Measurements from ENCODE around the gene STK25.

Gene STK25

DNA sequence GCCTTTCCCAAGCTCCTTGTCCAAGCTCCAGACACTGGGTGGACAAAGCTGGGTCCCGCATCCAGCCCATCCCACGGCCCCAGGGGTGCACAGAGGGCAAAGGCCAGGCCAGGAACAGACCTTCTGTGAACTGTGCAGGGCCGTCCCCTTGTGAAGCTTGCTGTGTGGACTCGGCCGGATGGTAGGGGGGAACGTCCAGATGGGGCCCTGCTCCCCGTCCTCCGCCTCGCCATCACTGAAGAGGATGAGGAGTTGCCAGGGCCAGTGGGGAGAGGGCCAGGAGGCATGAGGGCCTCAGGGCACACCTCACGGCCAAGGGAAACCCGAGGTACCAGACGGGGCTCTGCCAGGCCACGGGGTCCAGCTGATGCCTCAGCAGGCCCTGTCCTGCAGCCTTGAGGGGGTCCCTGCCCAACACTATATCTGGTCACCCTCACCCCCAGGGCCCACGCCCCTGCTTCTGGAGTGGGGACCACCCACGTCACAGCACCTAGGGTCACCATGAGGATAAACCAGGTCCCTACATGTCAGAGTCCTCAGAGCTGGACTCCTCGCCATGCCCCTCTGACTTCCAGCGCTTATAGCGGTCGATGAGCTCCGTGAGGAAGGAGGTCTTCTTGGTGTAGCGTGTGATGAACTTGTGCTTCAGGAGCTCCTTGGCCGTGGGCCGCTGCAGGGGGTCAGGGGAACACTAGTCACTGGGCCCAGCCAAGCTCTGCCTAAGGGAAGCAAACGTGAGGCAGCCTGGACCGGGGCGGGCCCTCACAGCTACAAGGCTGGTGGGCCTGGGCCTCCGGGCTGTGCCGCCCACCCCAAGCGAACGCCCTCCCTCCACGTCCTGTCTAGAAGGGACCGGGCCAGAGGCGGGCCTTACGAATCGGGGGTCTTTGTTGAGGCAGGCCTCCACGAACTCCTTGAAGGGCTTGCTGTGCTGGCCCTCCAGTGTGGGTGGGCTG, 10.0 kb downstream of the STK25 start:
- in situ Hi-C loops (cut with HindIII; ENCODE audit: low pct_ligation_motif_present, low pct_unique_long_range_greater_than_20kb, low sequenced_read_pairs): no loop called here
- no peak for DNase-seq

DNA sequence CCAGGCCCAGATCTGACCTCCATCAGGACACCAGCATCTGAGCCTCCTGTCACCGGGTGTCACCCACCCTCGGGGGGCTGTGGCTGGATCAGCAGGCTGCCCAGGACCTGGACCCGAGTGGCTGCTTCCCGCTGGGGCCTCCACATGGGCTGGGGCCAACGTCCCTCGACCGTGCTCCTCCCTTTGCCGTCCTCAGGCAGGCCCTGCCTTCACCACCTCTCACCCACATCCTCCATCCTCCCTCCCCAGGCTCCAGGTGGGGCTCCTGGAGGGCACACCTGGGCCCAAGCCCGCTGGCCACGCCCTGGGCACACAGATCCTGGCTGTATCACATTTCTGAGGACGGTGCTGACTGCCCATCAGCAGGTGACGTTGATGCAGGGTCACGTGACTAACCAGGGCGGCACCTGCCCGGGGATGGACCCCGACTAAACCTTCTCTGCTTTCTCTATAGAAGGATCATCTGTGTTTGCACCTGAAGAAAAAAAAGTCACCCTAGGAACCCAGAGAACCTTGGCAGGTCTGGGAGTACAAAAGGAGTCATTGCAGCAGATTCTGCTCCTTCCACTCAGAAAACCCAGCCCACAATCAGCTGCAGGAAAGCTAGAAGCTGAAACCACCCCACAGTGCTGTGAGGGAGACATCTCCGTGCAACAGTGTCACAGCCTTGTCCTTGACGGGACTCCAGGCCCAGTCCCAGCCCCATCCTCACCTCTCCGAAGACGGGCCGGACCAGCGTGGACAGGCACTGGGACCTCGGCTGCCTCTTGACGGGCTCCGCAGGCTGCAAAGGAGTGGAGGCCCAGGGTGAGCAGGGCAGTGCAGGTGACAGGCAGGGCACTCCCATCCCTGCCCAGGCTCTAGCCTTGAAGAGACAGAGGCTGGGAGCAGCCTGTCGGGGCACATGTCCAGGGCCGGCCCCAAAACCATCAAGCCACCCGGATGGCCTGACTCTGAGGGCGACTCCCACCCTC, 11.2 kb downstream of the STK25 start:
- no peak for DNase-seq
- in situ Hi-C loops (cut with HindIII; ENCODE audit: low pct_ligation_motif_present, low pct_unique_long_range_greater_than_20kb, low sequenced_read_pairs): no loop called here

DNA sequence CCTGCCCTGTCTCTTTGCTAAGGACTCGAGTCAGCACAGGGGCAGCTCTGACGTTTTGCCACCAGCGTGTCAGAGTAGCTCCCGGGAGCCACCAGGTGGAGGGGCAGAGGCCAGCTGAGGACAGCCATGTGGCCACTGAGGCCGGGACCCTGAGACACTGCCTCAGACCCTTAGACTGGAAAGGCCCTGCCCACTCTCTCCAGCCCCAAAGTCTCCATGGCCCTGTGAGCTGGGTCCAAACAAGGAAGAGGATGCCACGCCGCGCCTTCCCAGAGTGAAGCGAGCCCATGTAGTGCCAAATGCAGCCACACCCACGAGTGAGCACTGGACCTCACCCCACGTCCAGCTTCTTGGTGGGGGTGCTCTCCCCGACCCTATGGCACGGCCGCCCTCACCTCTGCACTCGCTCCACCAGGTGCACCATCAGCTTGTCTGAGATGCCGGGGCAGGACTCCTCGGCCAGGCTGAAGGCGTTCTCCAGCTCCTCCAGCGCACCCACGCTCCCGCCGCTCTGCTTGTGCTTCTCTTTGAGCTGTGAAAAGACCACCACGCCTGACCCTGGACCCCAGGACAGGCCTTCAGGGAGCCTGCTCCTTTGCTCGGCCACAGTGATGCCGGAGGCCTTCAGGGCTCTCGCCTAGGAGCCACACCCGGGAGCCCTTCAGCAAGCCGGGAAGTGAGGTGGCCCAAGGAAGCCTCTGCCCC, 12.2 kb downstream of the STK25 start:
- in situ Hi-C loops (cut with HindIII; ENCODE audit: low pct_ligation_motif_present, low pct_unique_long_range_greater_than_20kb, low sequenced_read_pairs): no loop called here
- DNase-seq: no peak

DNA sequence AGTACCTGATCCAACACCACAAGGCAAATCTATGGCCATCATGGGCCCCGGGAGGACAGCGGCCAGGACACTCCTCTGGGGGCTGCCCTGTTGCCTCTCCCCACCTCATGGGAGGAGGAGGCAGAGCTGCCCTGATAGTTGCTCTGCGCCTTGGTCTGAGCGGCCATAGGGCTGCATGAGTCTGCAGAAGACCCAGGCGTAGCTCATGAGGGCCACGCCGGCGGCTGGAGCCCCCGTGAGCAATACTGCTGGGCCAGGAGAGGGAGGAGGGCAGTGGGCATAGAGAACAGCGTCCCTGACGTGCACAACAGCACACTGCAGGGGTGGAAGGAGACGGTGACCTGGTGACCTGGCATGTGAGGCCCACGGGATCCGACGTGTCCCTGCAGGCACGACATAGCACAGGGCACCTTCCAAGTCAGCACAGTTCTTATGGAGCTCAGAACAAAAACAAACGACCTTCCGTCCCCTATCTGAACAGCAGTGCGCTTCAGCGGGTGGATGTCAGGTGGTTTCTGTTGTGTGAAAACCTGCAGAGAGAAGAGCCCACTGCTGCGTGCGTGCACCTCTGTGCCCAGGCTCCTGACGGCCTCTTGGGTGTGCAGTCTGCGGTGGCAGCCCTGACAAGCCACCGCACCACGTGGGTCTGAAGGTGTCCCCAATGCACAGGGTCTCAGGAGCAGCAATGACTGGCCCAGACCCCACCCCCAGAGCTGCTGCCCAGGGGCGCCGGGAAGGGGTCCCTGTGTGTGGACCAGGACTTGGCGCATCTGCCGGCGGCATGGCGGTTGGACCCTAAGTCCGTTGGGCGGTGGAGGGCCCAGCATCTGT, 13.0 kb downstream of the STK25 start:
- no peak for DNase-seq
- in situ Hi-C loops (cut with HindIII; ENCODE audit: low pct_ligation_motif_present, low pct_unique_long_range_greater_than_20kb, low sequenced_read_pairs): no loop called here

DNA sequence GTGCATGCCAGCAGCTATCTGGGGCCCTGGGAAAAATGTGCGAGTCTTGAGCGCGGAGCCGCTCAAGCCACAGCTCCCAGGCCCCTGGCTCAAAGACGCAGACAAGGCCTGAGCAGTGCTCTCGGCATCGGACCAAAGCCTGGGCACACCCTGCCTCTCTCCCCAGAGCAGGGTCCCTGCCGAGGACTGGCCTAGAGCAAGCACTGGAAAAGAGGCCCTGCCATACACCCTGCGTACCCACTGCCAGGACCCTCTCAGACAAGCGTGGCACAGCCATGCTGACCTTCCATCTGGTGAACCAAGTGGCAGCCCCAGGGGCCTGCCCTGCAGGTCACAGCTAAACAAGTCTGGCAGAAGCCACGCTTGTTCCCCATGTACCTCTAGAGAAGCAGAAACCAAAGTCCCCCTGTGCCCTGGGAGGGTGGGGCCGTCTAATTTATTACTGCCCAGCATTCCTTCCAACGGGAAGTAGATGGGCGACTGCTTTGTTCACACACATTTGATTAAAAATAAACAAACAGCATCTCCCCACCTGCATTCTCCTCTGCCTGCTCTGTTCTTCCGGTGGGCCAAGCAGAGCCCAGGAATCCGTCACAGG, 14.0 kb downstream of the STK25 start:
- in situ Hi-C loops (cut with HindIII; ENCODE audit: low pct_ligation_motif_present, low pct_unique_long_range_greater_than_20kb, low sequenced_read_pairs): no loop called here
- no peak for DNase-seq

DNA sequence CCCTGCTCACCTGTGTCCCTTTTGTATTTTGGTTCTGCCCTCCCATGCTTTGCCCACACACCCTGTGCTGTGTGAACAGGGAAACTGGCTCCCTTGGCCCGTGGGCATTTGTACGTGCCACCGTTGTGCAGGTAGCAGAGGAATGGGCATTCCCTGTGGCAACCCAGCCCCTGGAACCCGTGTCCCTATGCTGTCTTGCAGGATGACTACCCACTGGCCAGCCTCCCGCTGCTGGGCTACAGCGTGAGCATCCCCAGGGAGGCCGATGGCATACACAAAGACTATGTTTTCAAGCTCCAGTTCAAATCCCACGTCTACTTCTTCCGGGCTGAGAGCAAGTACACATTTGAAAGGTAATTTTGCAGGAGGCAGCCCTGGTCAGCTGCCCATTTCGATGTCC, 15.3 kb downstream of the STK25 start:
- in situ Hi-C loops (cut with HindIII; ENCODE audit: low pct_ligation_motif_present, low pct_unique_long_range_greater_than_20kb, low sequenced_read_pairs): no loop called here
- DNase-seq: no peak

DNA sequence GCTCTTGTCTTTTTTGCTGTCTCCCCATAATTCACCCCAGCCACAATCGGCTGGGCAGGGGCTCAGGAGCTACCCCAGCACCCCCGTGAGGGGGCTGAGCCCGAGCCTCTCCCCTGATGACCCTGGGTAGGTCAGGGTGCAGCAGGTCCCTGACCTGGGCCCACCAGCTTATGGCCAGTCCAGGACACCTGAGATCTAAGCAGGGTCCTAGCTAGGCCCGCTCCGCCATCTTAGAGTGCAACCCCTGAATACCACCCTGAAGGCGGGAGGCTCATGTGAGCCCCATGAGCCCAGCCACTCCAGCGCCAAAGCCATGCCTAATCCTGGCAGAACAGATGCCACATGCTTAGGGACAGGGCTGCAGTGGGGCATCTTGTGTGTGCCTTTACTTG, 16.2 kb downstream of the STK25 start:
- in situ Hi-C loops (cut with HindIII; ENCODE audit: low pct_ligation_motif_present, low pct_unique_long_range_greater_than_20kb, low sequenced_read_pairs): no loop called here
- DNase-seq: no peak

DNA sequence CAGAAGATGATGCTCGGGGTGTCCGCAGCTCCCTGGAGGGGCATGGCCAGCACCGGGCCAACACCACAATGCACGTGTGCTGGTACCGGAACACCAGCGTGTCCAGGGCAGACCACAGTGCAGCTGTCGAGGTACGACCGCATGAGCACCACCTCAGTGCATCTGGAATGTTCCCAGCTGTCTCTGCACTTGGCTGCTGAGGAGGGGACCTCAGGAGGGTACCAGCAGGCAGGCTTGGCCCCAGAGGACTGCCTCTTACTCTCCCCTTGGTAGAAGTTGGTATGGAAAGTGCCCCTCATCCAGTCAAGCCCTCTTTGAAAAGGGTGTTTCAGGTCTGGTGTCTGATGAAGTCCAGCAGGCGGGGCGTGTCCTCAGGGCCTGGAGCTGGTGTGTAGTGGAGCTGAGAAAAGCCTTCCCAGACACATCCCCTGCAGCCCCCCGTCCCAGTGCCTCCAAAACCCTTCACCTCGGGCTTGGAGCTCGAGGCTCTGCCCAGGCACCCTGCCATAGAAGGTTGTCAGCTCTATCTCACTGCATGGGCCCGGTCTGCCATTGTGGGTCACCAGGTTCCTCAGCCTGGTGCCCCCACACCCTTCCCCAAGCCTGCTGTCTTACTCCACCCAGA, 16.7 kb downstream of the STK25 start:
- DNase-seq: no peak
- in situ Hi-C loops (cut with HindIII; ENCODE audit: low pct_ligation_motif_present, low pct_unique_long_range_greater_than_20kb, low sequenced_read_pairs): no loop called here

DNA sequence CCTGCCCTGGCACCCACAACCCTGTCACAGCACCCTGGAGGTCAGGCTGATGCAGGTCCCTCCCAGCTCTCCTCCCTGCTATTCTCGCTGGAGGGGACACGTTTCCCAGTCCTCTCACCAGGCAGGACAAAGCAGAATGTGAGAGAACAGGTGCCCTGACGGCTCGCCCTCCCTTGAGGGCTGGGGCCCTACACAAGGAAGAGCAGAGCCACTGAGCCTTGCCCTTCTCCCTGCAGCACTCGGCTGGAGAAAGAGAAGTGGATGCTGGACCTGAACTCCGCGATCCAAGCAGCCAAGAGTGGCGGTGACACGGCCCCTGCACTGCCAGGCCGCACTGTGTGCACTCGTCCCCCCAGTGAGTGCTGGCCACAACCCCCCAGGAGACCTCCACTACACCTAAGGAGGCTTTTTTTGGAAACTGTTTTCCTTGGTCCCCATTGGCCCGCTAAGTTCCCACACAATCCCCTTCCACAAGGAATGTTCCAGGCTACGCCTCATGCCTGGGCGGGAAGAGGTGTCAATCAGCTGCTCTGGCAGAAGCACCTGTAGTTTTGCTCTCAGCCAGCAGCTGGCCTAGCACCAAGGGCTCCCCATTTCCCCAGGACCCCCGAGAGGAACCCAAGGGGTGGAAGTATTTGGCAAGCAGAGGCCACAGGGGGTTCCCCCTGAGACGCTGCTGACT, 17.4 kb downstream of the STK25 start:
- in situ Hi-C loops (cut with HindIII; ENCODE audit: low pct_ligation_motif_present, low pct_unique_long_range_greater_than_20kb, low sequenced_read_pairs): no loop called here
- no peak for DNase-seq

DNA sequence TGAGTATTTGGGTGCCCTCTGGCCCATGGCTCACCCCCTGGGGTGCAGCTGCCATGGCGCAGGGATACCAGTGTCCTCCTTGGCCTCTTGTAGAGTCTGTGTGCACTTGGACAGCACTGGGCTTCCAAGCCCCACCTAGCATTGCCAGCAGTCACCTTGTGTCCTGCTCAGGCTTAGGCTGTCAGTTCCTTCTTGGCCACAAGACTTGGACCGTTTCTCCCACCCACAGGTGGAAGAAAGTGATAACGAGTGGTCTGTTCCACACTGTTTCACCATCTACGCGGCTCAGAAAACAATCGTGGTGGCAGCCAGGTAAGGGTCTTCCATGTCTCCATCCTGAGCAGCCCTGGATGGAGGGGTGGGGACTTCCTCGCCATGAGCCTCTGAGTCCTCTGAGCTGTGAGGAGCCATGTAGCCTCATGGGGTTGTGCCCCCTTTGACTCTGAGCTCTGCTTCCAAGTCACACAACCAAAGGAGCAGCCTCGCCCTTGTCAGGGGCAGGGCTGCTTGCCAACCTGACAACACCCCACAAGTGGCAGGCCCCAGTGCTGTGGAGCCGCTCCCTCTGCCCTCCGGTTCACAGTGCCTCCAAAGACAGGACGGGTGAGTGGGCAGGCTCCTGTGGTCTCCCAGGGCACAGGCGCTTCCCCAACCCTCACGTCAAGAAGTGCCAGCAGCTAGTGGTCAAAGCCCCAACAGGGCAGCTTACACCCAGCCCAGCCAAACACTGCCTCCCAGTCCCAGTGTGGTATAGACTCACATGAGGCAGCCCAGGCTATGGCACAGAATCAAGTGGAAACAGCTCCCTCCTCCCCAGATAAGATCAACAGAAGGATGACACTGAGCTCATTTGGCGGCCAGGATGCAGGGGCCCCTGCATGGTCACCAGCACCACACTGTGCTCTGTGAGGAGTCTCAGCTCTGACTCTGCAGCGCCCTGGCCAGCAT, 18.4 kb downstream of the STK25 start:
- in situ Hi-C loops (cut with HindIII; ENCODE audit: low pct_ligation_motif_present, low pct_unique_long_range_greater_than_20kb, low sequenced_read_pairs): no loop called here
- no peak for DNase-seq

DNA sequence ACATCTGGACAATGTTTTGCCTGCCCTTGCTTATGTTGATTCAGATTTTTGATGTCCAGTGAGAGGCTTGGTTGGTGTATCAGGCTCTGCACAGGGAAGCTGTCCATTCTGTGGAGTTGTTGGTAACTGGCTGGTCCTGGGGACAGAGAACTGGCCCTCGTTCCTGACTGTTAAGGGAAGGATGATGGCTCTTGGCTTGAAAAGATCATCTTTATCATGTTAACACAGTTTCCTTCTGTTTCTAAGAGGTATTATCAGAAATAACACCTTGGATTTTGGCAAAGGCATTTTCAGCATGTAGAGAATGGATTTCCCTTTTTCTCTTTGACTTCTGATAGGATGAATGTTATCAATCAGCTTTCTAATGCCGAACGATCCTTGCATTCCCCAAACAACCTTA, 19.3 kb downstream of the STK25 start:
- no peak for DNase-seq
- in situ Hi-C loops (cut with HindIII; ENCODE audit: low pct_ligation_motif_present, low pct_unique_long_range_greater_than_20kb, low sequenced_read_pairs): no loop called here

DNA sequence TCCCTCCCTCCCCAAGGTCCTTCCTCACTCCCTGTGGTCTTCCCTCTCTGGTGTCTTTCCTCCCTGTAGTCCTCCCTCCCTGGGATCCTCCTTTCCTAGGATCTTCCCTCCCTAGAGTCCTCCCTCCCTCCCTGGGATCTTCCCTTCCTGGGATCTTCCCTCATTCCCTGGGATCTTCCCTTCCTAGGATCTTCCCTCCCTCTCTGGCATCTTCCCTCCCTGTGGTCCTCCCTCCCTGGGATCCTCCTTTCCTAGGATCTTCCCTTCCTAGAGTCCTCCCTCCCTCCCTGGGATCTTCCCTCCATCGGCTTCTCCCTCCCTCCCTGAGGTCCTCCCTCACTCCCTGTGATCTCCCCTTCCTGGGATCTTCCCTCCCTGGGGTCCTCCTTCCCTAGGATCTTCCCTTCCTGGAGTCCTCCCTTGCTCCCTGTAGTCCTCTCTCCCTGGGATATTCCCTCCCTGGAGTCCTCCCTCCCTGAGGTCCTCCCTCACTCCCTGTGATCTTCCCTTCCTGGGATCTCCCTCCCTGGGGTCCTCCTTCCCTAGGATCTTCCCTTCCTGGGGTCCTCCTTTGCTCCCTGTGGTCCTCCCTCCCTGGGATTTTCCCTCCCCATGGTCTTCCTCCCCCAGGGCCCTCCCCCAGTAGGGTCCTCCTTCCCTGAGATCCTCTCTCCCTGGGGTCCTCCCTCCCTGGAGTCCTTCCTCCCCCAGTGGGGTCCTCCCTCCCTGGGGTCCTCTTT, 23.0 kb downstream of the STK25 start:
- no peak for DNase-seq
- in situ Hi-C loops (cut with HindIII; ENCODE audit: low pct_ligation_motif_present, low pct_unique_long_range_greater_than_20kb, low sequenced_read_pairs): no loop called here

DNA sequence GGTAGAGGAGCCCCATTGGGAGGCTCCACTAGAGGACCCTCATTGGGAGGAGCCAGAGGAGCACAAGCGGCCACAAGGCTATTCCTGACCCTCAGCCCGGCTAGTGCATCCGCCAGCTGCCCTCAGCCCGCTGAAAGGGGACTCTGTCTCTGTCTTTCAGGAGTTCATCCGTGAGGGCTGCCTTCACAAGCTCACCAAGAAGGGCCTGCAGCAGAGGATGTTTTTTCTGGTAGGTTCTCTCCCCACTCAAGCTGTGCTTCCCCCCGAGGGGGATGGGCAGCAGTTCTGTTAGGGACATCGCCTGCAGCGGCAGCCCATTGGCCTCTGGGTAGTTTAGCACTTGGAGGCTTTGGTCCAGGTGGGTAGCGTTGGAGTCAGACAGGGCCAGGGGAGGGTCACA, 25.1 kb downstream of the STK25 start:
- in situ Hi-C loops (cut with HindIII; ENCODE audit: low pct_ligation_motif_present, low pct_unique_long_range_greater_than_20kb, low sequenced_read_pairs): no loop called here
- DNase-seq: no peak

DNA sequence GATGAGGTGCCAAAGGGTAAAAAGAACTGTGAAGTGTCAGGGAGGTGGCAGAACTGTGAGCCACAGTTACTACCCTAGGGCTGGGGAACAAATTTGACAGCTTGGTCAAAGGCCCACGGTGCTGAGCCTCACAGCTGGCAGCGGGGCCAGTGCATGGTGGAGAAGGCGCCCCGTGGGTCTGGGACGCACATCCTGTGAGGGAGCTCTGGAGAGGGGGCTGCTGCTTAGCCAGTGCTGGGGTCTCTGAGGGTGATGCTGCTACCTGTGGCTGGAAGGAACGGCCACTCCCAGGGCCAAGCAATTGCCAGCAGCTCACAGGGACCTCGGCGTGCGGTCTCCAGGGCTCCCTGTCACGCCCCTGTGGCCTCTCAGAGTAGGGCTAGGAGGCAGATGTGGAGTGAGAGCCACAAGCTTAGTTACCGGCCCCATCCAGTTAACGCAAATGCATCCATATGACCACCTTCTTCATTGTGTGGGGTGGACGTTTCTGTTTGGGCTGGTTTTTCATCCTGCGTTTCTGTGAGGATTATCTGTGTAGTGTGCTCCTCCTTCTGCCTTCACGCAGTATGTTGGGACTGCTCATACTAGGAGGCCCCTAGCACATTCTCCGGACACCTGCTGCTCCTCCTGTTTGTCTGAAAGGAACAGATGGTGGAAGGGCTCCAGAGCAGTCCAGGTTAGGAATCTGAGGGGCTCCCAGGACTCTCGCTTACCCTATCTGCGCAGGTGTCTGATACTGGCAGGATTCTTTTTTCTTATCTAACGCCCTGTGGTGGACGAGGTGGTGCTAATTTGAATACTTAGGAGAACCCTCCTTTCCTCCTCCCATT, 26.0 kb downstream of the STK25 start:
- in situ Hi-C loops (cut with HindIII; ENCODE audit: low pct_ligation_motif_present, low pct_unique_long_range_greater_than_20kb, low sequenced_read_pairs): no loop called here

More for the DNA sequence above, 26.0 kb downstream of the STK25 start:
- no peak for DNase-seq

All from ACHN (cell line).